Ascending aorta (tissue), 2 donors: ENCODE data around the gene IL22RA1. TPM values are rescaled to one million over a fixed set of nuclear protein-coding genes. Genes with fewer than 3 reads are reported as not detected.

Source experiments
- DNase-seq, 2 donors: peaks; one replicate each; pipeline ENCODE4 v3.0.0-alpha.2; 2019; ENCODE audit warnings: low spot score in 2 of 2
- H3K27ac ChIP-seq, 2 donors: fragments of 200-600 bp; sonication (generic); one replicate each; pipeline ENCODE4 v1.5.1; 2016 to 2017; ENCODE audit warnings: mild to moderate bottlenecking in 1 of 2
- H3K27me3 ChIP-seq: fragments of 200-600 bp; sonication (generic); one replicate; pipeline ENCODE4 v1.5.1; 2017
- H3K36me3 ChIP-seq, 2 donors: fragments of 200-600 bp; sonication (generic); one replicate each; pipeline ENCODE4 v1.5.1; 2016
- H3K4me1 ChIP-seq, 2 donors: fragments of 200-600 bp; sonication (generic); one replicate each; pipeline ENCODE4 v1.5.1; 2016 to 2017; ENCODE audit warnings: mild to moderate bottlenecking in 1 of 2
- H3K4me3 ChIP-seq, 2 donors: fragments of 200-600 bp; sonication (generic); one replicate each; pipeline ENCODE4 v1.5.1; 2016 to 2017; ENCODE audit warnings: mild to moderate bottlenecking in 1 of 2
- H3K9me3 ChIP-seq, 2 donors: fragments of 200-600 bp; sonication (generic); one replicate each; pipeline ENCODE4 v1.5.1; 2016
- intact Hi-C: fragments of 100-400 bp; cut with DNase I; formaldehyde crosslinking; loops from one replicate; pipeline ENCODE4 v1.15.1; 2023
- total RNA-seq: library from RNA; depleted of rRNA; stranded (reverse); fragments of >200 nt; gene quantifications from one replicate; pipeline ENCODE4 v1.1.0, GENCODE V29; 2016
- TF ChIP-seq, protein P1 (sequence below), 3 experiments: fragments of 200-600 bp in 2 of 3; fragments of 450-650 bp in 1 of 3; sonication (generic) in 2 of 3; IDR thresholded peaks; one replicate each; pipeline ENCODE4 v1.5.1; 2016 to 2019; ENCODE audit warnings: antibody characterized with exemption in 3 of 3, mild to moderate bottlenecking in 1 of 3, moderate library complexity in 1 of 3

The IL22RA1 gene
- total RNA-seq, 1 donor from 2014 or later = not detected

DNA sequence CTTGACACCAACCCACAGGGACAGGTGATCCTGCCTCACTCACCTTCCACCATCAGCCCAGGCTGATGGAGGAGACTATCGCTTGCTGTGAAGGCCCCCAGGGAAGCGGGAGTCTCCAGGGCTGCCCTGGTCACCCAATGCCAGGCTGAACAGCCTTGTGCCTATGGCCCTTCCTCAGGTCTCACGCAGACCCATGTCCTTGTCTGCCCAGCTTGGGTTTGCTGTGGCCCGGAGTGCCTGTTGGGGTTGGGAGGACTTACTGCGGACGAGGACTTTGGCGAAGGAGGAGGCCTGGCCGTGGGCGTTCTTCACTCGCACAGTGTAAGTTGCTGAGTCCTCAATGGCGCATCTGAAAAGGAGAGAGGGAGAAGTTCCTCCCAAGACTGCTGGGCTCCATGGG lies 45.3 kb downstream of the IL22RA1 start:
- no peak for DNase-seq
- Histone ChIP-seq H3K4me1 (peaks cover 0 to 6% of the 10 kb centered on the region in 2 donors), H3K4me3 (no peak overlapping the region), H3K27ac (no peak overlapping the region), H3K9me3 (no peaks in the 10 kb centered on the region), H3K36me3 (no peaks in the 10 kb centered on the region), H3K27me3 (no peaks in the 10 kb centered on the region)
- TF ChIP-seq, protein P1, sequence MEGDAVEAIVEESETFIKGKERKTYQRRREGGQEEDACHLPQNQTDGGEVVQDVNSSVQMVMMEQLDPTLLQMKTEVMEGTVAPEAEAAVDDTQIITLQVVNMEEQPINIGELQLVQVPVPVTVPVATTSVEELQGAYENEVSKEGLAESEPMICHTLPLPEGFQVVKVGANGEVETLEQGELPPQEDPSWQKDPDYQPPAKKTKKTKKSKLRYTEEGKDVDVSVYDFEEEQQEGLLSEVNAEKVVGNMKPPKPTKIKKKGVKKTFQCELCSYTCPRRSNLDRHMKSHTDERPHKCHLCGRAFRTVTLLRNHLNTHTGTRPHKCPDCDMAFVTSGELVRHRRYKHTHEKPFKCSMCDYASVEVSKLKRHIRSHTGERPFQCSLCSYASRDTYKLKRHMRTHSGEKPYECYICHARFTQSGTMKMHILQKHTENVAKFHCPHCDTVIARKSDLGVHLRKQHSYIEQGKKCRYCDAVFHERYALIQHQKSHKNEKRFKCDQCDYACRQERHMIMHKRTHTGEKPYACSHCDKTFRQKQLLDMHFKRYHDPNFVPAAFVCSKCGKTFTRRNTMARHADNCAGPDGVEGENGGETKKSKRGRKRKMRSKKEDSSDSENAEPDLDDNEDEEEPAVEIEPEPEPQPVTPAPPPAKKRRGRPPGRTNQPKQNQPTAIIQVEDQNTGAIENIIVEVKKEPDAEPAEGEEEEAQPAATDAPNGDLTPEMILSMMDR (IDR thresholded peaks at IDR 0.05) = no peak
- intact Hi-C loops = no loop called here

DNA sequence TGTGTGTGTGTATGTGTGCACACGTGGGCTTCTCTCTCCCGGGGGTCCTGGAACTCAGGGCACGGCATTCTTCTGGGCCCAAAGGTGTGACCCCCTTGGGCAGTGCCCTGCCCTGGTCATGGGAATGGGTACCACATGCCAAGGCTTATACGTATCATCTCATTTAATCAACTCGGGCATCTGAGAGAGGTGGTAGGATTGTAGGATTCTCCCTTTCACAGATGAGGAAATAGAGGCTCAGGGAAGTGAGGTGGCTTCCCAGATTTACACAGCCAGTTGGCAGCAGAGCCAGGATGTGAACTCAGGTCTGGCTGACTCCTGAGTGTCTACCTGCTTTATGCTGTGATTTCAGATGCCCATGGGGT lies 46.2 kb downstream of the IL22RA1 start:
- no peaks in the 10 kb centered on the region for H3K9me3 ChIP-seq
- H3K27ac ChIP-seq = no peak overlapping the region
- H3K36me3 ChIP-seq = no peaks in the 10 kb centered on the region
- H3K4me1 ChIP-seq = no peaks in the 10 kb centered on the region
- intact Hi-C loops = no loop called here
- TF ChIP-seq, protein P1 (IDR thresholded peaks at IDR 0.05) = no peak
- no peaks in the 10 kb centered on the region for H3K27me3 ChIP-seq
- no peak overlapping the region for H3K4me3 ChIP-seq
- DNase-seq = no peak

DNA sequence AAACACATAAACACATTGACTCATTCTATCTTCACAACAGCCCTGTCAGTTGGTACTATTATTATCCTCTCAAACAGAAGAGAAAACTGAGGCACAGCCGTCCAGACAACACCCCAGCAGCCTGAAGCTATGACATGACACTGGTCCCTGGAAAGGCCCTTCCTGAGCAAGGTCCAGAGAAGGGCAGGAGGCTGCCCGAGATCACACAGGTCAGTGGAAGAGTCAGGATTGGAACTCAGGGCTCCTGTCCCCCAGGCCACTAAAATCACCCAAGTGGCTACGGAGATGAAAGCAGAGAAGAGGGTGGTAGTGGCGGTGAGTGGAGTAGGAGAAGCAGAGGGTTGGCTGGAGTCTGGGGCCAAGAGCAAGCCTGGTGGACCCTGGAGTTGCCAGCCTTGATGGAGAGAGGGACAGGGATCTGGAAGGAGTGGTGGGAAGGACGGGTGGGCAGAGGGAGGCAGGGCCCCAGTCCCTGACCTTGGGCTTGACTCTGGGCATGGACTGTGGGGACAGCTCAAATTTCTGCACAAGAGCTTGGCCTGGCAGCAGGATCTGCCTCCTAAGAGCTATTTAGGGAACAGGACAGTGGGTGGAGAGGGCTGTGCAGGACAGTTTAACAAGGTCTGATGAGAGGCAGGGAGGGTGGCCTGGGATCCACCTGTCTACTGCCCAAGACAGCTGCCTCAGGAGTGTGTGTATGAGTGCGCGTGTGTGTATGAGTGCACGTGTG lies 46.8 kb downstream of the IL22RA1 start:
- no peak overlapping the region for H3K27ac ChIP-seq
- TF ChIP-seq, protein P1 (IDR thresholded peaks at IDR 0.05) = no peak
- intact Hi-C loops = no loop called here
- H3K36me3 ChIP-seq = no peaks in the 10 kb centered on the region
- H3K4me3 ChIP-seq = no peak overlapping the region
- no peaks in the 10 kb centered on the region for H3K4me1 ChIP-seq
- no peaks in the 10 kb centered on the region for H3K9me3 ChIP-seq
- no peak for DNase-seq
- no peaks in the 10 kb centered on the region for H3K27me3 ChIP-seq

DNA sequence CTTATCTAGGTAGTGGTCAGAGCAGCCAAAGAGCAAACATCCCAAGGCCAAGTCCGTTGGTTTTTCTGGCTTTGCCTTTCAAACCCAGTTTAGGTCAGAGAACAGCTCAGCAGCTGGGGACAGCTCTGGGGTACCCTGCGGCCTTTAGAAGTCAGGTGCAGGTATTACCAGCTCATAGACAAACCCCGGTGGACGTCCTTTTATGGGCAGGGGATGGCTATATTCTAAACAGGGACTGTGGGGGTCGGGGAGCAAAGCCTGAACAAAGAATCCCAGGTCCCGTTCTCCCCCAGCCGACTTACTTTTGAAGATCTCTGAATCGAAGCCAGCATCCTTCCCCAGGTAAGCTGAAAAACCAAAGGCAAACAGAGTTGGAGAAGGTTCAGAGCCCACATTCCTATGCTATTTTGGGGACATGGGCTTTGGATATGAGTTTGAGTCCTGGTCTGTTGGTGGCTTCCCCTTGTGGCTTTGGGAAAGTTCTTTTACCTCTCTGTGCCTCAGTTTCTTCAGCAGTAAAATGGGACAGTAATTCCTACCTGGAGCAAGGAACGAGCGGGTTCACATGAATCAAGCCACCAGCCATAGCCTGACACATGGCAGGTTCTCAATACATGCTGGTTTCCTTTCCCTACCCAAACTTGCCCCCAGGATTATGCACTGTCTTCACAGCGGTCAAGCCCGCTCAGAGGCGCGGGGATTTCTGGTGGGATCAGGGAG lies 47.6 kb downstream of the IL22RA1 start:
- Histone ChIP-seq H3K4me1 (no peaks in the 10 kb centered on the region), H3K27me3 (no peaks in the 10 kb centered on the region), H3K9me3 (no peaks in the 10 kb centered on the region), H3K36me3 (no peaks in the 10 kb centered on the region), H3K4me3 (no peak overlapping the region), H3K27ac (no peak overlapping the region)
- intact Hi-C loops = no loop called here
- DNase-seq = no peak
- TF ChIP-seq, protein P1 (IDR thresholded peaks at IDR 0.05) = no peak

DNA sequence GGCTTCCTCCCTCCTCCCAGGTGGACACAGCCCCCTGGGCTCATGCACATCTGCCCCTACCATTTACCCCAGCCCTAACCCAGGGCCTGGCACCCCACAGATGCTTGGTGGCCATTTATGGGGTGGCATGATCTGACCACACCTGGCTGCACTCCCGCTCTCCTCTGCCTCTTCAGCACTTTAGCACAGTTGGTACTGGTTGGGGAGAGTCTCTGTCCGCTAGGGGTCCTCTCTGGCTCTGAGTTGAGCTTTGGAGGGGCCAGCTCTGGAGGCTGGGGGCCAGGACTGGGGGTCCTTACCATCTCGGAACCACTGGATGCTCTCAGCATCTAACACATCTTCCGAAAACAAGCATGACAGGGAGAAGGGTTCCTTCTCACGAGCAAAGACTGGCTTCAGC lies 48.4 kb downstream of the IL22RA1 start:
- no peak overlapping the region for H3K4me3 ChIP-seq
- no peaks in the 10 kb centered on the region for H3K27me3 ChIP-seq
- no peaks in the 10 kb centered on the region for H3K36me3 ChIP-seq
- no peaks in the 10 kb centered on the region for H3K9me3 ChIP-seq
- no peak overlapping the region for H3K27ac ChIP-seq
- no peak for DNase-seq
- intact Hi-C loops = no loop called here
- TF ChIP-seq, protein P1 (IDR thresholded peaks at IDR 0.05) = no peak
- H3K4me1 ChIP-seq = no peaks in the 10 kb centered on the region
